Stimulated activated CD4-positive, alpha-beta T cell treated with anti-CD3 and anti-CD28 coated beads, Interleukin-12 subunit alpha, Interleukin-12 subunit beta, amount 100 ng/mL, for 4 hours (primary cell): ENCODE data around the gene UBA1.
A peak's percentile ranks its signal among the peaks of the same experiment; 100 is the strongest.

Source experiments
- DNase-seq: peaks from one replicate; pipeline ENCODE4 v3.0.0-alpha.2; 2020

The UBA1 gene

GRCh38 chrX:47214435-47215077 is 20.9 kb downstream of the UBA1 start:
- no peak for DNase-seq

GRCh38 chrX:47215291-47215900 is 21.8 kb downstream of the UBA1 start:
- no peak for DNase-seq

GRCh38 chrX:47216393-47216925 is 22.8 kb downstream of the UBA1 start:
- DNase-seq, result no peak

GRCh38 chrX:47217121-47217851 is 23.7 kb downstream of the UBA1 start:
- no peak for DNase-seq

GRCh38 chrX:47217852-47218279 is 24.2 kb downstream of the UBA1 start:
- DNase-seq, result peak; percentile 88

GRCh38 chrX:47218280-47218919 is 24.8 kb downstream of the UBA1 start, which contains the start of gene CDK16:
Gene CDK16 (plus strand): TSS chrX:47218681. CDS start chrX:47223558, 4,877 bp downstream.
- peak; percentile 62 for DNase-seq

GRCh38 chrX:47218920-47219815 is 25.5 kb downstream of the UBA1 start:
- DNase-seq, result peak; percentile 47

- no peak for DNase-seq
Observed at GRCh38 chrX:47221756-47222155, 28.1 kb downstream of the UBA1 start.

GRCh38 chrX:47222751-47223350 is 29.2 kb downstream of the UBA1 start:
- DNase-seq, result no peak

- no peak for DNase-seq
Observed at GRCh38 chrX:47223476-47224250, 30.0 kb downstream of the UBA1 start.

GRCh38 chrX:47224266-47224895 is 30.8 kb downstream of the UBA1 start:
- no peak for DNase-seq

GRCh38 chrX:47224896-47225290 is 31.3 kb downstream of the UBA1 start:
- no peak for DNase-seq

- no peak for DNase-seq
Observed at GRCh38 chrX:47226071-47226470, 32.4 kb downstream of the UBA1 start.

GRCh38 chrX:47226531-47227333 is 33.1 kb downstream of the UBA1 start:
- DNase-seq, result no peak

GRCh38 chrX:47227334-47227583 is 33.6 kb downstream of the UBA1 start:
- DNase-seq, result no peak

GRCh38 chrX:47228550-47229270 is 35.1 kb downstream of the UBA1 start:
- no peak for DNase-seq

GRCh38 chrX:47229427-47229826 is 35.8 kb downstream of the UBA1 start:
- no peak for DNase-seq

GRCh38 chrX:47230136-47230868 is 36.7 kb downstream of the UBA1 start:
- DNase-seq, result no peak
